Activated CD4-positive, alpha-beta T cell treated with anti-CD3 and anti-CD28 coated beads for 4 hours (primary cell): ENCODE data around the gene TRIM40.
"Not testable (repeated sequence)": the region's sequence is repeated elsewhere in the genome, so short reads cannot be mapped to it uniquely, and the experiment has no call there.

Experiments
- DNase-seq, 2 donors: peaks; one replicate each; pipeline ENCODE4 v3.0.0-alpha.2; 2020

Gene TRIM40

GRCh38 chr6:30165238-30165637 is 29.3 kb downstream of the TRIM40 start:
- not testable (repeated sequence) for DNase-seq

DNA sequence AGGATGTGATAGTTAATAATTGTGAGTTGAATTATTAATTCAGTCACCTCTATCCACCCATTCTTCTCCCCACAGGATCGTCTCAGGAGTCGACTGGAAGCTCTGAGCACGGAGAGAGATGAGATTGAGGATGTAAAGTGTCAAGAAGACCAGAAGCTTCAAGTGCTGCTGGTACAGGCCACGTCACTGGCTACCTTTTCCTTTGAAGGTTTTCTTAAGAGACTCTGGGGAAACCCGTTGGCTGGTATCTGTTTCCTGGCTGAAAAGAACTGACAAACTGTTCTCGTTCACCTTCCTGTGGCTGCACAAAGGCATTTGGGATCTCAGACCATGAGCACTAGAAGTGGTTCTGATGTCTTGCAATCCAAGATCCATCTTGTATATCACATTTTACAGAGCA is 31.2 kb downstream of the TRIM40 start:
- no peak for DNase-seq

DNA sequence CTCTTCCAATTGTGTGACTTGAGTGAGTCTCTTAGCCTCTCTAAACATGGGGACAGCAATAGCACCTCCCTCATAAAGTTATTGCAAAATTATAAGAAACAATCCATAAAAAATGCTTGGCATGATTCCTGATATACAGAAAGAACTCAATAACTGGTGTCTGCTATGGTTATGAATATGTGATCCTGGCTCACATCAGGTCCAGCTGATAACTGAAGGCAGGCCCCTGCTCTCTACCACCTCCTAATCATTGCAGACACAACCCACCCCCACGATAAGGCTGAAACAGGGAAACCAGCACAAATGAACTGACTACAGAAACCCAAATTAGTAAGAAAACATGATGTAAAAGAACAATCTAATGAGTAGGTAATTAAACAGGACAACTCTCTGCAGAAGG is 32.8 kb downstream of the TRIM40 start:
- DNase-seq, result no peak

- peak in 1 of 2 donors; percentile 25 for DNase-seq
Observed at GRCh38 chr6:30169658-30170614, 34.0 kb downstream of the TRIM40 start.

- DNase-seq, result no peak
Observed at GRCh38 chr6:30171677-30172471, 35.9 kb downstream of the TRIM40 start.

- DNase-seq, result no peak
Observed at GRCh38 chr6:30172681-30173080, 36.7 kb downstream of the TRIM40 start.

GRCh38 chr6:30175765-30176164 is 39.8 kb downstream of the TRIM40 start:
- no peak for DNase-seq

DNA sequence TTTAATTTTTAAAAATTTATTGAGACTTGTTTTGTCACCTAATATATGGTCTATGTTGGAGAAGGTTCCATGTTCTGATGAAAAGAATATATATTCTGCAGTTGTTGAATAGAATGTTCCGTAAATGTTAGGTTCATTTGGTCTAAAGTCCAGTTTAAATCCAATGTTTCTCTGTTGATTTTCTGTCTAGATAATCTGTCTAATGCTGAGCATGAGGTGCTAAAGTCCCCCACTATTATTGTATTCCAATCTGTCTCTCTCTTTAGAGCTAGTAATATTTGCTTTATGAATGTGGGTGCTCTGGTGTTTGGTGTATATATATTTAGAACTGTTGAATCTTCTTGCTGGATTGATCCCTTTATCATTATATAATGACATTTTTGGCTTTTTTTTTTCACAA is 42.9 kb downstream of the TRIM40 start:
- DNase-seq, result no peak

DNA sequence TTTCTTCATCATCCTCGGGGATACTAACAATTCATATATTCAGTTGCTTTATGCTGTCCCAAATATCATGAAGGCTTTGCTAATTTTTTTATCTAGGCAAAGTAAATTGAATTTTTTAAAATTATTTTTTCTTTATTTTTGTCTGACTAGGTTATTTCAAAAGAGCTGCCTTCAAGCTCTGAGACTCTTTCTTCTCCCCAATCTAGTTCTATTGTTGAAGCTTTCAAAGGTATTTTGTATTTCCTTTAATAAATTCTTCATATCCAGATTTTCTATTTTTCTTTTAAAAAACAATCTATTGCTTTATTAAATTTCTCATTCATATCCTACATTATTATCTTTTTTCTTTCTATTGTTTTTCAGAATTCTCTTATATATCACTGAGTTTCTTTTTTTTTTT is 44.2 kb downstream of the TRIM40 start:
- no peak for DNase-seq

- no peak for DNase-seq
Observed at GRCh38 chr6:30184417-30185031, 48.6 kb downstream of the TRIM40 start.

DNA sequence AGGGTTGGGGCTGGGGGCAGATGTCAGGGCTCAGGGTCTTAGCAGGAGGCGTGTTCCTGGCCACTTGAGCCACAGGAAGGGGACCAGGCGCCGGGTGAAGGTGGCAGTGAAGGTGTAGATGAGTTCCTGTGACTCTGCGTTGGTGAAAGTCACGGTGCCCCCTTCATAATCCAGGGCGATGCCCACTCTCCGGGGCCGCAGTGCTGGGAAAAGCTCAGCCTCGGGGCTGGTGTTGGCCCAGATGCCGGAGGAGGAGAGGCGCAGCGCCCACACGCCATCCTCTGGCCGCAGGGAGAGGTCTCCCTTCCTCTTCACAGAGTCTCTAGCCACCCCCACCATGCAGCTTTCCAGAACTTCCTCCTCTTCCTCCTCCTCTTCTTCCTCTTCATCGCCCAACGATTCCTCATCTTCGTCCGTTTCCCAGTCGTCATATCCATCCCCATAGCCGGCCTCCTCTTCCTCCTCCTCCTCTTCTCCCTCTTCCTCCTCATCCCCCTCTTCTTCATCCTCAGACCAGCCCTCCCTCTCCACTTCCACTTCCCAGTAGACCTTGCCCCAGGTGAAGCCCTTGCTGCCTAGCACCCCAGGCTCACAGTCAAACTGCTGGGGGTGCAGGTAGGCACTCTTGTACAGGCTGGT is 50.0 kb downstream of the TRIM40 start:
- DNase-seq, result no peak

- DNase-seq, result no peak
Observed at GRCh38 chr6:30188541-30188940, 52.6 kb downstream of the TRIM40 start.

DNA sequence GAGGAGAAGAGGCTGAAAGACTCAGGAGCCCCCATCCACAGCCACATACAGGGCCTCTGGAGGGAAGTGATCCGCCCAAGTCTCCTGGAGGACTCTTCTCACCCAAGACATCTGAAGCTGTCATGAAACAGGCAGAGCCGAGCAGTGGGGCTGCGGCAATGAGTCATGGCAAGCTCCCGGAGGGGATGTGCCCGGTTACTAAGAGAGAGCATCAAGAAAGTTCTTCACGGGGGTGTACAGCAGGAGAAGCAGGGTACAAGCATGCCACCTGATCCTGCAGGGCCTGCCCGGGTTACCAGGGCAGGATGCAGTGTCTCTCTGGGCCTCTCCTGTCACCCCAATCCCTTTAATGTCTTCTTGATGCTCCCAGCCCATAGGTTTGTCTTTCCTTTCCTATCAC is 56.1 kb downstream of the TRIM40 start:
- DNase-seq, result no peak

GRCh38 chr6:30194797-30195690 is 59.1 kb downstream of the TRIM40 start:
- no peak for DNase-seq

GRCh38 chr6:30195951-30196350 is 60.0 kb downstream of the TRIM40 start:
- no peak for DNase-seq

- DNase-seq, result no peak
Observed at GRCh38 chr6:30196376-30196775, 60.4 kb downstream of the TRIM40 start.
